T1000 (cell line): ENCODE measurements around the gene HACL1.

ENCODE experiments used
- DNase-seq: peaks from one replicate; lab custom pipeline; 2025; ENCODE audit warnings: mixed read lengths; lab: John Stamatoyannopoulos, UW

The HACL1 gene

GRCh38 chr3:15523660-15524417 is 77.5 kb downstream of the HACL1 start:
- no peak for DNase-seq

DNA sequence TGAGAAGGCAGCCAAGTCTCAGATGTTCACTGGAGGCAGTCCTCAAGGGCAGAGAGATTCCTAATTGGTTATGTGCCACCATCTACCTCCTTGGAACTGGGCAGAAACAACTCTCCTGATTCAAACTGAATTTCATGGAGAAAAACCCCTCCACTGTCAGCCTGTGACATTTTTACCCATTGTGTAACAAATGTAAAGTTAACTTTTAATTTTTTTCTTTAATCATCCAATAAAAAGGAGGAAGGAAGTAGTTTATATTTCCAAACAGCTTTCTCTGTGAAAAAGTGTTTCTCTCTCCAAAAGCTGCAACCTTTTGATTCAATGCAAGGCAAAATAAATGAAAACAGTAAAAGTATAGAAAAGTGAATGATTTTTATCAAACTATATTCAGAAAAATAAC is 79.4 kb downstream of the HACL1 start:
- no peak for DNase-seq

- DNase-seq, result no peak
Observed at GRCh38 chr3:15521573-15521965, 79.8 kb downstream of the HACL1 start, which contains the start of gene COLQ. TSS of gene COLQ (minus strand) at chr3:15521706. CDS start at chr3:15521625, 81 bp downstream.

- DNase-seq, result no peak
Observed at GRCh38 chr3:15520804-15521572, 80.4 kb downstream of the HACL1 start.

GRCh38 chr3:15520185-15520584 is 81.2 kb downstream of the HACL1 start:
- DNase-seq, result no peak

DNA sequence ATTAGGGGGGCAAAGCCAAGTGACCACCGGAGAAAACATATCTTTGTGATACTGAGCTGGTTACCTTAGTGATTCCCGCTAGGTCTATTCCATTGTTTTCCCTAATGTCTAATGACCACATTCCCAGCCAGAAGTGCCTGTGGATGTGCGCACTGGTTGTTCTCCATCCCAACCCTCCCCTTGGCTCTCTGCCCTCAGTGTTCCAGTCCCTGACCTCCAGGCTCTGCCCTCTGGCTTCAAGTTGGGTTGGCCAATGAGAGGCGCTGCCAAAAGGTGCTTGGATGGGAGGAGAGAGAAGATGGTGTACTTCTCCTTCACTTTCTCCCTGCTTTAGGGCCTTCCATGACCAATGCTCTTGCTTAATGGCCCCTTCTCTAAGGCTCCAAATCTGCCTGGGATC is 82.3 kb downstream of the HACL1 start:
- DNase-seq, result no peak

GRCh38 chr3:15514663-15515340 is 86.6 kb downstream of the HACL1 start:
- no peak for DNase-seq

DNA sequence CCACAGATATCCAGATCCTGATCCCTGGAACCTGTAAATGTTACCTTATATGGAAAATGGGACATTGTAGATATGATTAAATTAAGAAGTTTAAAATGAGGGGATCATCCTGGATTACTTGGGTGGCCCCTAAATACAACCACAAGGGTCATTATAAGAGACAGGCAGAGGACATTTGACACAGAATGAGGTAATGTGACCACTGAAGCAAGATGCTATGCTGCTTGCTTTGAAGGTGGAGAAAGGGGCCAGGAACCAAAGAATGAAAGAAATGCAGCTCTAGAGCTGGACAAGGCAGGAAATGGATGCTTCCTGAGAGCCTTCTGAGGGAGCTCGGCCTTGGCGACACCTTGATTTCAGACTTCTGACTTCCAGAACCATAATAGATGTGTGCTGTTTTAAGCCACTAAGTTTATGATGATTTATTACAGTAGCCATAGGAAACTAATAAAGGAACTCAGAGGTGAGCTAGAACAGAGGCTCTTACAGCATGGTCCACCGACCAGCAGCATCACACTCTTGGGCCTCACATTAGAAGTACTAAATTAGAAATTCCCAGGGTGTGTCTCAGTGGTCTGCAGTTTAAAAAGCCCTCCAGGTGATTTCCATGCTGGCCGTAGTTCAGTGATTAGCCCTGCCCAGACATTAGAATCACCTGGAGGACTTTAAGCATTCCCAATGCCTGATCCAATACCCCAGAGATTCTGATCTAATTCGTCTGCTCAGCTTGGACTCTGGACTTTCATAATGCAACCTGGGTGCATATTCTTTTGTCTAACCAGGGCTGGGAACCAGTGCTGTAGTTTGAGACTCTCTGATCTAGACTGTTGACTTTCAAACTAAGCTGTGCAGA is 87.3 kb downstream of the HACL1 start:
- no peak for DNase-seq

DNA sequence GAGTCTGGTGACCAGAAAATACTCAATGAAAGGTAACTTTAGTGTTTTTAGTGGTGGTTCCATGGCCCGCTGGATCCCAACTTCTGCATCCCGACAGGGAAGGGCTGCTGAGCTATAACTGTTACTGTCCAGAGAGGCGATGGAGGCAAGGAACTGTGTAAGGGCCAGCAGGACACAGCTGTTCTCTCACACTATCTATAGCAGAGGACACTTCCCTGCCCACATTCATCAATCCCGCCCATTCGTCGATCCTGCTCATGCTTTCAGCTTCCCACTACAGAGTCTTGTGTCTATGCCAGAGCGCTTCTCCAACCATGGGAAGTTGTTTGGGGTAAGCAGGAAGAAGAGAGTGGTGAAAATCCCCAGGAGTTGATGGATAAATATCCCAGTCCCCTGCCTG is 88.3 kb downstream of the HACL1 start:
- no peak for DNase-seq

DNA sequence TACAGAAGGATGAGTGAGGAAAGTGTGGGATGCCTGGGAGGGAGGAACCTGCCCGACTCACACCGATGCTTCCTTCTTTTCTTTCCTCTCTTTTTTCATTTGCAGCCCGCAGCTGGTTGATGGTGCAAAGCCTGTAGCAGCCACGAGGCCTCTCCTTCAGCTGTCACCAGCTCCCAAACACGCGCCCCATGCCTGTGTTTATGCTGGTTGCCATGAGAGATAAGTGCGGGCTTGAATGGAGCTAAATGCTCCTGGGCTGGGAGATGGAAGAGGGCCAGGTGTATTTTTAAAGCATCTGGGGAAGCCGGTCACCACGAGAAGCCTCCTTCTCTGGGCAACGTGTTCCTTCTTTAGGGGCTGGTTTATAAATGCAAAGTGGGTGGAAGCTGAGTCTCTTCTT is 89.2 kb downstream of the HACL1 start:
- no peak for DNase-seq

GRCh38 chr3:15511156-15511555 is 90.2 kb downstream of the HACL1 start:
- no peak for DNase-seq
